ENCODE results near the gene USH2A. TPM values are rescaled to one million over a fixed set of nuclear protein-coding genes. Genes with fewer than 3 reads are reported as not detected.

Gene USH2A
- total RNA-seq, 1 donor from 2014 or later = not detected

DNA sequence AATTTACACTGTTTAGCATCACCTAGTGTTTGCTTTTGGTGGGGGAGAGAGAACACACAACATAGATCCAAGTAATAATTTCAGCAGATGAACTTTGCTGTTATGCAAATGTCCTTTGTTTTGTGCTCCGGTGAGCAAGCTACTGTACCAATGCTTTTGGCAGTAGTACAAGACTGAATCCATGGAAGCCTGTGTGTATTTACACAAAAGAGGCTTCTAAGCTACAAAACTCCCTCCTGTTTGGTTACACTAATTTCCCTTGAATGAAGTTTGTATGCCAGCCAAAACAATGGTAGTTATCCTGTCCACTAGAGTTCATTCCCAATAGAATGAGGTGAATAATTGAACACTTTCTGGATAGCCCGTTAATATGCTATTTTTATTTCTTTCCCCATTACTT lies 535.6 kb downstream of the USH2A start:
- H3K4me3 ChIP-seq (ENCODE audit: low read depth, low read length) = no peak overlapping the region

GRCh38 chr1:215883004-215883403 lies 540.2 kb downstream of the USH2A start:
- TF ChIP-seq, protein P1, sequence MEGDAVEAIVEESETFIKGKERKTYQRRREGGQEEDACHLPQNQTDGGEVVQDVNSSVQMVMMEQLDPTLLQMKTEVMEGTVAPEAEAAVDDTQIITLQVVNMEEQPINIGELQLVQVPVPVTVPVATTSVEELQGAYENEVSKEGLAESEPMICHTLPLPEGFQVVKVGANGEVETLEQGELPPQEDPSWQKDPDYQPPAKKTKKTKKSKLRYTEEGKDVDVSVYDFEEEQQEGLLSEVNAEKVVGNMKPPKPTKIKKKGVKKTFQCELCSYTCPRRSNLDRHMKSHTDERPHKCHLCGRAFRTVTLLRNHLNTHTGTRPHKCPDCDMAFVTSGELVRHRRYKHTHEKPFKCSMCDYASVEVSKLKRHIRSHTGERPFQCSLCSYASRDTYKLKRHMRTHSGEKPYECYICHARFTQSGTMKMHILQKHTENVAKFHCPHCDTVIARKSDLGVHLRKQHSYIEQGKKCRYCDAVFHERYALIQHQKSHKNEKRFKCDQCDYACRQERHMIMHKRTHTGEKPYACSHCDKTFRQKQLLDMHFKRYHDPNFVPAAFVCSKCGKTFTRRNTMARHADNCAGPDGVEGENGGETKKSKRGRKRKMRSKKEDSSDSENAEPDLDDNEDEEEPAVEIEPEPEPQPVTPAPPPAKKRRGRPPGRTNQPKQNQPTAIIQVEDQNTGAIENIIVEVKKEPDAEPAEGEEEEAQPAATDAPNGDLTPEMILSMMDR (conservative IDR thresholded peaks at IDR 0.05; ENCODE audit: low read depth, low read length) = no peak
- H3K4me3 ChIP-seq (ENCODE audit: low read depth, low read length) = no peak overlapping the region
- no peak for DNase-seq (ENCODE audit: low read depth)

More for the DNA sequence above, 535.6 kb downstream of the USH2A start:
- no peak for DNase-seq (ENCODE audit: low read depth)
- TF ChIP-seq, protein P1 (conservative IDR thresholded peaks at IDR 0.05; ENCODE audit: low read depth, low read length) = peak; percentile 9

GRCh38 chr1:215878843-215879242 lies 544.4 kb downstream of the USH2A start:
- DNase-seq (ENCODE audit: low read depth) = no peak

GRCh38 chr1:215878128-215878527 lies 545.1 kb downstream of the USH2A start:
- DNase-seq (ENCODE audit: low read depth) = no peak
- TF ChIP-seq, protein P1 (conservative IDR thresholded peaks at IDR 0.05; ENCODE audit: low read depth, low read length) = no peak

More at GRCh38 chr1:215878843-215879242, 544.4 kb downstream of the USH2A start:
- TF ChIP-seq, protein P1 (conservative IDR thresholded peaks at IDR 0.05; ENCODE audit: low read depth, low read length) = no peak
- no peak overlapping the region for H3K4me3 ChIP-seq (ENCODE audit: low read depth, low read length)

DNA sequence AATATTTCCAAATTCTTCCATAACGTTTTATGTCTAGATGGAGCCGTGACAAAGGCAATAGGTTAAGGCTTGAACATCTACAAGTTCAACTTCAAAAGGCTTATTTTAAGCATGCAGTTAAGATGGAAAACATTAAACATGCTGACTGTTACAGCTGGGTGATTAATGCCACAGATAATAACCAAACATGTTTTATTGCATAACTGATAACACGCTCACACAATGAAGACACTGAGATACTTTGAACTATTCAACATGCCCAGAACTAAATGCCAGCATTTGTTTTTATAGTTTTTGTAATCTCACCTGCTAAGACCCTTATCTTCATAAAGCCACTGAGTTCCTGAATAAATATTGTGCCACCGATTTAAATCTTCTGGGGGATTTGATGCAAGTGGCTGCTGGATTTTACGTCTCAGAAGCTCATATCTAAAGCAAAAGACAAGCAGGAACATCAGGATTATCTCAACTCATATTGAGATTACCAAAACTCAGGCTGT lies 545.7 kb downstream of the USH2A start:
- DNase-seq (ENCODE audit: low read depth) = no peak
- TF ChIP-seq, protein P1 (conservative IDR thresholded peaks at IDR 0.05; ENCODE audit: low read depth, low read length) = no peak

More at GRCh38 chr1:215878128-215878527, 545.1 kb downstream of the USH2A start:
- no peak overlapping the region for H3K4me3 ChIP-seq (ENCODE audit: low read depth, low read length)

DNA sequence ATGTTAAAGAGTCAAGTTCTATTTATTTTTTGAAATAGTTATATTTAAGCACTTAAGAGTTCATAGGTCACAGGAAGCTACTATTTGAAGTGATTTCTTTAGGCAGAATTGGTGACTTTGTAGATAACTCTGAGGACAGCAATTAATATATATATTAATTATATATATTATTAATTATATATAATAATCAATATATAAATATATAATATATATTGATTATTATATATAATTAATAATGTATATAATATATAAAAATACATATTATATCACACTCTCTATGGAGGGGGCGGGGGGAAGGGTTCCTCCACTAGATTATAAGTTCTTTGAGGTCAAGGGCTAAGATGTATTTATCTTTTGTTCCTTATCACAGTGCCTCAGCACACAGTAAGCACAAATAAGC lies 547.5 kb downstream of the USH2A start:
- no peak for DNase-seq (ENCODE audit: low read depth)
- H3K4me3 ChIP-seq (ENCODE audit: low read depth, low read length) = no peak overlapping the region
- TF ChIP-seq, protein P1 (conservative IDR thresholded peaks at IDR 0.05; ENCODE audit: low read depth, low read length) = no peak

More for the DNA sequence above, 545.7 kb downstream of the USH2A start:
- H3K4me3 ChIP-seq (ENCODE audit: low read depth, low read length) = no peak overlapping the region

- TF ChIP-seq, protein P1 (conservative IDR thresholded peaks at IDR 0.05; ENCODE audit: low read depth, low read length) = no peak
- H3K4me3 ChIP-seq (ENCODE audit: low read depth, low read length) = no peak overlapping the region
- DNase-seq (ENCODE audit: low read depth) = no peak
Measured at GRCh38 chr1:215875236-215875635, 548.0 kb downstream of the USH2A start.

Measured in epithelial cell of proximal tubule (primary cell).